Endothelial cell of umbilical vein (primary cell): ENCODE results near the gene CAV2. TPM values are rescaled to one million over a fixed set of nuclear protein-coding genes. Genes with fewer than 3 reads are reported as not detected.
A peak's percentile ranks its signal among the peaks of the same experiment; 100 is the strongest.

ENCODE experiments used
- BruUV-seq: library from RNA; stranded (reverse); fragments of 400-500 nt; replicated peaks from 2 replicates; lab custom pipeline; 2021; lab: Mats Ljungman, UMichigan
- CTCF ChIA-PET: fragments of 300-600, 350-600 bp; sonication (Branson Sonifier 250); formaldehyde crosslinking; loops from one replicate; lab custom pipeline; 2021; ENCODE audit warnings: antibody characterized with exemption, inconsistent platforms; lab: Charles Lee
- POLR2A ChIA-PET: fragments of 300-600, 350-600 bp; sonication (Branson Sonifier 250); formaldehyde crosslinking; loops from one replicate; lab custom pipeline; 2021; ENCODE audit warnings: antibody characterized with exemption, inconsistent platforms; lab: Charles Lee
- DNase-seq: peaks from one replicate; pipeline ENCODE4 v3.0.0-alpha.2; 2011; ENCODE audit warnings: low read depth, low spot score
- FAIRE-seq: peaks from 2 replicates; lab custom pipeline; 2011; peaks lifted over from hg19 to GRCh38; lab: Jason Lieb, UNC
- H2AFZ ChIP-seq: 2 replicates; pipeline ENCODE4 v1.6.0; 2012; ENCODE audit warnings: low read depth, low read length, control low read depth, inconsistent platforms
- H3K27ac ChIP-seq: 2 replicates; pipeline ENCODE4 v1.5.1; 2011; ENCODE audit warnings: low read depth, mild to moderate bottlenecking, control low read depth, low read length, moderate library complexity; ENCODE audit not compliant: insufficient read depth
- H3K27me3 ChIP-seq, 2 experiments: 2 replicates each; pipeline versions ENCODE4 v1.6.0 to v1.6.1; 2011; ENCODE audit warnings: low read length in 2 of 2, mixed read lengths in 1 of 2; ENCODE audit not compliant: control insufficient read depth in 2 of 2, insufficient read depth in 2 of 2
- H3K36me3 ChIP-seq, 2 experiments: 2 replicates in 1 of 2; 3 replicates in 1 of 2; pipeline ENCODE4 v1.5.1; 2011; ENCODE audit warnings: low read length in 2 of 2, mild to moderate bottlenecking in 1 of 2, moderate library complexity in 1 of 2; ENCODE audit not compliant: control insufficient read depth in 2 of 2, insufficient read depth in 2 of 2; ENCODE audit errors: extremely low read depth in 1 of 2
- H3K4me1 ChIP-seq: 3 replicates; pipeline ENCODE4 v1.5.1; 2011; ENCODE audit warnings: mild to moderate bottlenecking, low read length; ENCODE audit not compliant: control insufficient read depth, insufficient read depth; ENCODE audit errors: extremely low read depth
- H3K4me2 ChIP-seq: 2 replicates; pipeline ENCODE4 v1.6.1; 2011; ENCODE audit warnings: low read length, control low read depth, mixed read lengths; ENCODE audit not compliant: insufficient read depth
- H3K4me3 ChIP-seq, 3 experiments: fragments of 200-600 bp in 1 of 3; sonication (generic), shearing (Covaris generic) in 1 of 3; replicated peaks in 1 of 3; 2 replicates each; pipeline ENCODE4 v1.5.1; 2011 to 2016; ENCODE audit warnings: control low read depth in 3 of 3, low read length in 3 of 3, mild to moderate bottlenecking in 2 of 3, inconsistent platforms in 1 of 3, low read depth in 1 of 3, moderate library complexity in 1 of 3; ENCODE audit not compliant: insufficient read depth in 1 of 3
- H3K79me2 ChIP-seq: 2 replicates; pipeline ENCODE4 v1.6.0; 2012; ENCODE audit warnings: low read length, inconsistent platforms; ENCODE audit not compliant: control insufficient read depth, insufficient read depth
- H3K9ac ChIP-seq: replicated peaks from 2 replicates; pipeline ENCODE3; 2011; ENCODE audit warnings: low read length, control low read depth; ENCODE audit not compliant: insufficient read depth; ENCODE audit errors: extremely low read depth
- H3K9me1 ChIP-seq: replicated peaks from 3 replicates; pipeline ENCODE4 v1.6.0; 2011; ENCODE audit warnings: mild to moderate bottlenecking, low read length; ENCODE audit not compliant: control insufficient read depth, insufficient read depth; ENCODE audit errors: extremely low read depth
- H3K9me3 ChIP-seq: replicated peaks from 2 replicates; pipeline ENCODE4 v1.5.1; 2012; ENCODE audit warnings: low read length, inconsistent platforms; ENCODE audit not compliant: control insufficient read depth, insufficient read depth
- H4K20me1 ChIP-seq: replicated peaks from 2 replicates; pipeline ENCODE3; 2011; ENCODE audit warnings: mild to moderate bottlenecking, low read length; ENCODE audit not compliant: control insufficient read depth, insufficient read depth; ENCODE audit errors: extremely low read depth
- EZH2 ChIP-seq: IDR thresholded peaks from 2 replicates; pipeline ENCODE4 v1.6.1; 2012; ENCODE audit warnings: borderline replicate concordance, low read depth, mild to moderate bottlenecking, moderate library complexity, low read length, inconsistent platforms; ENCODE audit not compliant: severe bottlenecking
- FOS ChIP-seq: IDR thresholded peaks from 2 replicates; pipeline ENCODE4 v1.6.1; 2011; ENCODE audit warnings: mild to moderate bottlenecking, low read length, moderate library complexity, borderline replicate concordance; ENCODE audit not compliant: insufficient read depth
- GATA2 ChIP-seq: IDR thresholded peaks from 2 replicates; pipeline ENCODE4 v1.7.0; 2011; ENCODE audit warnings: low read depth, mild to moderate bottlenecking, moderate library complexity, mixed read lengths, low read length; ENCODE audit not compliant: insufficient read length, insufficient read depth
- JUN ChIP-seq: IDR thresholded peaks from 2 replicates; pipeline ENCODE4 v1.6.1; 2011; ENCODE audit warnings: borderline replicate concordance, low read depth; ENCODE audit not compliant: insufficient read length, insufficient read depth
- MYC ChIP-seq: IDR thresholded peaks from one replicate; pipeline ENCODE4 v1.6.1; 2011; ENCODE audit warnings: mild to moderate bottlenecking, low read depth, low read length
- POLR2A ChIP-seq: IDR thresholded peaks from 2 replicates; pipeline ENCODE4 v1.6.1; 2012; ENCODE audit warnings: low read depth, mild to moderate bottlenecking, control low read depth, low read length
- POLR2AphosphoS5 ChIP-seq: IDR thresholded peaks from 2 replicates; pipeline ENCODE4 v1.6.1; 2012; ENCODE audit warnings: low read depth, mild to moderate bottlenecking, control low read depth, low read length, moderate library complexity; ENCODE audit not compliant: insufficient read depth
- dilution Hi-C: fragments of 300-500 bp; cut with MboI; formaldehyde crosslinking; loops from one replicate; pipeline ENCODE4 v1.15.0; 2019; ENCODE audit warnings: low sequenced_read_pairs; ENCODE audit not compliant: extremely low pct_ligation_motif_present
- intact Hi-C: fragments of 100-400 bp; cut with micrococcal nuclease; formaldehyde crosslinking; loops from one replicate; pipeline ENCODE4 v1.10.0; 2022
- polyA plus RNA-seq, 4 experiments: library from polyadenylated mRNA; depleted of rRNA in 3 of 4; stranded (reverse) in 3 of 4; unstranded in 1 of 4; fragments of >200 nt; gene quantifications; 2 replicates each; pipeline versions ENCODE4 v1.2.1 to v1.2.3, GENCODE V29; 2011 to 2012; ENCODE audit warnings: missing spikeins in 1 of 4
- total RNA-seq: library from RNA; stranded (reverse); gene quantifications from 2 replicates; pipeline ENCODE4 v1.2.3, GENCODE V29; 2021
- TF ChIP-seq, protein P1 (sequence below), 2 donors: IDR thresholded peaks; 1 replicate in 1 of 2; 2 replicates in 1 of 2; pipeline ENCODE4 v1.5.1; 2011; ENCODE audit warnings: low read length in 2 of 2, mild to moderate bottlenecking in 2 of 2, moderate library complexity in 2 of 2, control low read depth in 1 of 2, inconsistent platforms in 1 of 2, low read depth in 1 of 2; ENCODE audit not compliant: insufficient read depth in 1 of 2; ENCODE audit errors: extremely low read depth in 1 of 2
- TF ChIP-seq, protein P2 (sequence below): IDR thresholded peaks from 2 replicates; pipeline ENCODE4 v1.6.1; 2011; ENCODE audit not compliant: insufficient read depth, insufficient read length

The CAV2 gene
- total and polyA plus RNA-seq, 2 donors (not counting 3 experiments of a cell fraction or from before 2014, with no cell fraction given) = 179 to 327 TPM

DNA sequence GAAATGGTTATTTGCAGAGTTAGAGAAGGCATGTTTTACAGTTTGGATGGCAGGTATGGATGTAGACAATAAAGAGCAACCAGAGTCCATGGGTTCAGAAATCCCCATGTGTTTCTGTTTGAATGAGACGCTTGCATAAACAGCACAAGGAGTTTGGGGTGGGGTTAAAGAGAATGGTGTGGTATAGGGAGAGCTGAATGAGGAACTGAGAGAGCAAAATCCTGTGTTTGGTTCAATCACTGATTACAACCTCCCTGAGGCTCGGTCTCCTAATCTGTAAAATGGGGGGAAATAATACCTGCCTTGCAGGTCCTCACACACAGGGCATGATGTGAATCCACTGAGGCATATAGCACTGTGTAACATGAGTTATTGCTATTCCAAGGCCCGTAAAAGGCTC is 49.0 kb downstream of the CAV2 start:
- no peaks in the 10 kb centered on the region for H3K27me3 ChIP-seq
- H3K4me2 ChIP-seq = no peak overlapping the region
- H3K4me1 ChIP-seq = peaks cover 20% of the 10 kb centered on the region
- H3K4me3 ChIP-seq = no peak overlapping the region
- CTCF ChIA-PET = interaction anchor here (1.4 kb wide), 1 partner anchor 34 kb away, joined by 4 read pairs; no protein-coding TSS in a partner anchor
- no peak overlapping the region for H2AFZ ChIP-seq
- no peak overlapping the region for H3K27ac ChIP-seq
- no peak for DNase-seq
- FAIRE-seq = no peak
- dilution Hi-C loops (no loop called here), intact Hi-C loops (no loop called here)
- TF ChIP-seq FOS = no peak
- no peak for TF ChIP-seq JUN
- no peak for TF ChIP-seq EZH2
- no peak for TF ChIP-seq GATA2
- peak; percentile 25 for TF ChIP-seq POLR2A
- no peak for TF ChIP-seq MYC
- peak; percentile 38 for TF ChIP-seq POLR2AphosphoS5
- TF ChIP-seq, protein P1, sequence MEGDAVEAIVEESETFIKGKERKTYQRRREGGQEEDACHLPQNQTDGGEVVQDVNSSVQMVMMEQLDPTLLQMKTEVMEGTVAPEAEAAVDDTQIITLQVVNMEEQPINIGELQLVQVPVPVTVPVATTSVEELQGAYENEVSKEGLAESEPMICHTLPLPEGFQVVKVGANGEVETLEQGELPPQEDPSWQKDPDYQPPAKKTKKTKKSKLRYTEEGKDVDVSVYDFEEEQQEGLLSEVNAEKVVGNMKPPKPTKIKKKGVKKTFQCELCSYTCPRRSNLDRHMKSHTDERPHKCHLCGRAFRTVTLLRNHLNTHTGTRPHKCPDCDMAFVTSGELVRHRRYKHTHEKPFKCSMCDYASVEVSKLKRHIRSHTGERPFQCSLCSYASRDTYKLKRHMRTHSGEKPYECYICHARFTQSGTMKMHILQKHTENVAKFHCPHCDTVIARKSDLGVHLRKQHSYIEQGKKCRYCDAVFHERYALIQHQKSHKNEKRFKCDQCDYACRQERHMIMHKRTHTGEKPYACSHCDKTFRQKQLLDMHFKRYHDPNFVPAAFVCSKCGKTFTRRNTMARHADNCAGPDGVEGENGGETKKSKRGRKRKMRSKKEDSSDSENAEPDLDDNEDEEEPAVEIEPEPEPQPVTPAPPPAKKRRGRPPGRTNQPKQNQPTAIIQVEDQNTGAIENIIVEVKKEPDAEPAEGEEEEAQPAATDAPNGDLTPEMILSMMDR (IDR thresholded peaks at IDR 0.05; ENCODE audit: extremely low read depth in 1 of 2, insufficient read depth in 1 of 2, low read depth in 1 of 2, low read length in 2 of 2) = no peak
- TF ChIP-seq, protein P2, sequence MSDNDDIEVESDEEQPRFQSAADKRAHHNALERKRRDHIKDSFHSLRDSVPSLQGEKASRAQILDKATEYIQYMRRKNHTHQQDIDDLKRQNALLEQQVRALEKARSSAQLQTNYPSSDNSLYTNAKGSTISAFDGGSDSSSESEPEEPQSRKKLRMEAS = no peak
- peaks cover 95% of the 10 kb centered on the region for H3K79me2 ChIP-seq
- peaks cover 44 to 68% of the 10 kb centered on the region in 2 experiments for H3K36me3 ChIP-seq
- H4K20me1 ChIP-seq = peaks cover 3% of the 10 kb centered on the region
- POLR2A ChIA-PET = no interaction called here
- BruUV-seq = no TSS peak
- H3K9me3 ChIP-seq = no peaks in the 10 kb centered on the region
- H3K9ac ChIP-seq = no peak overlapping the region
- H3K9me1 ChIP-seq = no peaks in the 10 kb centered on the region
